ENCODE results near the gene TYK2.

DNA sequence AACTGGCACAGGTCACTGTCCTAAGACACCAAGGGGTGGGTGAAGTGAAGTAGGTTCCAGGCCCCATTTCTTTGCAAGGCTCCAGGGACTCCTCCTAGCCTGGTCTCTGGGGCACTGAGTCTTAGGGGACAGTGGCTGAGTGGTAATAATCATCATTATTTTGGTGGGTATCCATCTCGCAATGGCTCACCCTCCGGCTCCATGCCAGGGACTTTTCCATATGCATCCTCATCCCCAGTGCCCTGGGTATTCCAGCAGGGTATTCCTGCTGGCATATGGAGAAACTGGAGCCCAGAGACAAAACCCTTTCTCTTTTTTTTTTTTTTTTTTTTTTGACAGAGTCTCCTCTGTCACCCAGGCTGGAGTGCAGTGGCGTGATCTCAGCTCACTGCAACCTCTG is 42.5 kb upstream of the TYK2 start:
- TF ChIP-seq, protein P1, sequence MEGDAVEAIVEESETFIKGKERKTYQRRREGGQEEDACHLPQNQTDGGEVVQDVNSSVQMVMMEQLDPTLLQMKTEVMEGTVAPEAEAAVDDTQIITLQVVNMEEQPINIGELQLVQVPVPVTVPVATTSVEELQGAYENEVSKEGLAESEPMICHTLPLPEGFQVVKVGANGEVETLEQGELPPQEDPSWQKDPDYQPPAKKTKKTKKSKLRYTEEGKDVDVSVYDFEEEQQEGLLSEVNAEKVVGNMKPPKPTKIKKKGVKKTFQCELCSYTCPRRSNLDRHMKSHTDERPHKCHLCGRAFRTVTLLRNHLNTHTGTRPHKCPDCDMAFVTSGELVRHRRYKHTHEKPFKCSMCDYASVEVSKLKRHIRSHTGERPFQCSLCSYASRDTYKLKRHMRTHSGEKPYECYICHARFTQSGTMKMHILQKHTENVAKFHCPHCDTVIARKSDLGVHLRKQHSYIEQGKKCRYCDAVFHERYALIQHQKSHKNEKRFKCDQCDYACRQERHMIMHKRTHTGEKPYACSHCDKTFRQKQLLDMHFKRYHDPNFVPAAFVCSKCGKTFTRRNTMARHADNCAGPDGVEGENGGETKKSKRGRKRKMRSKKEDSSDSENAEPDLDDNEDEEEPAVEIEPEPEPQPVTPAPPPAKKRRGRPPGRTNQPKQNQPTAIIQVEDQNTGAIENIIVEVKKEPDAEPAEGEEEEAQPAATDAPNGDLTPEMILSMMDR (conservative IDR thresholded peaks at IDR 0.05; ENCODE audit: low read depth, low read length) = no peak
- no peak for TF ChIP-seq POLR2A (IDR thresholded peaks at IDR 0.05; ENCODE audit: low read depth, low read length)
- no peak for TF ChIP-seq FOS (IDR thresholded peaks at IDR 0.05; ENCODE audit: low read depth, low read length)
- TF ChIP-seq MXI1 (IDR thresholded peaks at IDR 0.05; ENCODE audit: borderline replicate concordance, low read depth, low read length) = no peak
- TF ChIP-seq, protein P2, sequence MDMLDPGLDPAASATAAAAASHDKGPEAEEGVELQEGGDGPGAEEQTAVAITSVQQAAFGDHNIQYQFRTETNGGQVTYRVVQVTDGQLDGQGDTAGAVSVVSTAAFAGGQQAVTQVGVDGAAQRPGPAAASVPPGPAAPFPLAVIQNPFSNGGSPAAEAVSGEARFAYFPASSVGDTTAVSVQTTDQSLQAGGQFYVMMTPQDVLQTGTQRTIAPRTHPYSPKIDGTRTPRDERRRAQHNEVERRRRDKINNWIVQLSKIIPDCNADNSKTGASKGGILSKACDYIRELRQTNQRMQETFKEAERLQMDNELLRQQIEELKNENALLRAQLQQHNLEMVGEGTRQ (IDR thresholded peaks at IDR 0.05; ENCODE audit: low read depth, low read length) = no peak

Data from IMR-90 (cell line).